Choroid plexus epithelial cell (primary cell): Measurements from ENCODE around the gene CYP39A1.

ENCODE experiments used
- DNase-seq: peaks from one replicate; pipeline ENCODE4 v3.0.0-alpha.2; 2010; ENCODE audit warnings: low read depth
- H3K4me3 ChIP-seq: 2 replicates; pipeline ENCODE4 v1.5.1; 2011; ENCODE audit warnings: low read depth, mild to moderate bottlenecking, control low read depth, low read length, moderate library complexity
- TF ChIP-seq, protein P1 (sequence below): conservative IDR thresholded peaks from 2 replicates; pipeline ENCODE4 v1.5.1; 2011; ENCODE audit warnings: low read depth, mild to moderate bottlenecking, control low read depth, inconsistent platforms, low read length, moderate library complexity

The CYP39A1 gene

DNA sequence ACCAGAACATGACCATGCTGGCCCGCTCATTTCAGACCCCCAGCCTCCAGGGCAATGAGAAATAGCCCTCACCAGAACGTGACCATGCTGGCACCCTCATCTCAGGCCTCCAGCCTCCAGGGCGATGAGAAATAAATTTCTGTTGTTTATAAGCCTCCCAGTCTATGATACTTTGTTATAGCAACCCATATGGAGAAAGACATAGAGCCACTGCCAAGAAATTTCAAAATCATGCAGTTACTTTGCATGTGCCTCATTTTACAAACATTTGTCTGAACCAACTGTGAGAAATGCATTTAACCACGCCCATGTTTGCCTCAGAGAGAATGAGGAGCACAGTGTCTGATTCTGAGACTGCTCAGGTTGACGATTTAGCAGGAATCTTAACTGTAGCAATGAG, 15.5 kb downstream of the CYP39A1 start:
- H3K4me3 ChIP-seq = no peak overlapping the region
- TF ChIP-seq, protein P1, sequence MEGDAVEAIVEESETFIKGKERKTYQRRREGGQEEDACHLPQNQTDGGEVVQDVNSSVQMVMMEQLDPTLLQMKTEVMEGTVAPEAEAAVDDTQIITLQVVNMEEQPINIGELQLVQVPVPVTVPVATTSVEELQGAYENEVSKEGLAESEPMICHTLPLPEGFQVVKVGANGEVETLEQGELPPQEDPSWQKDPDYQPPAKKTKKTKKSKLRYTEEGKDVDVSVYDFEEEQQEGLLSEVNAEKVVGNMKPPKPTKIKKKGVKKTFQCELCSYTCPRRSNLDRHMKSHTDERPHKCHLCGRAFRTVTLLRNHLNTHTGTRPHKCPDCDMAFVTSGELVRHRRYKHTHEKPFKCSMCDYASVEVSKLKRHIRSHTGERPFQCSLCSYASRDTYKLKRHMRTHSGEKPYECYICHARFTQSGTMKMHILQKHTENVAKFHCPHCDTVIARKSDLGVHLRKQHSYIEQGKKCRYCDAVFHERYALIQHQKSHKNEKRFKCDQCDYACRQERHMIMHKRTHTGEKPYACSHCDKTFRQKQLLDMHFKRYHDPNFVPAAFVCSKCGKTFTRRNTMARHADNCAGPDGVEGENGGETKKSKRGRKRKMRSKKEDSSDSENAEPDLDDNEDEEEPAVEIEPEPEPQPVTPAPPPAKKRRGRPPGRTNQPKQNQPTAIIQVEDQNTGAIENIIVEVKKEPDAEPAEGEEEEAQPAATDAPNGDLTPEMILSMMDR = no peak
- DNase-seq = peak; percentile 65

DNA sequence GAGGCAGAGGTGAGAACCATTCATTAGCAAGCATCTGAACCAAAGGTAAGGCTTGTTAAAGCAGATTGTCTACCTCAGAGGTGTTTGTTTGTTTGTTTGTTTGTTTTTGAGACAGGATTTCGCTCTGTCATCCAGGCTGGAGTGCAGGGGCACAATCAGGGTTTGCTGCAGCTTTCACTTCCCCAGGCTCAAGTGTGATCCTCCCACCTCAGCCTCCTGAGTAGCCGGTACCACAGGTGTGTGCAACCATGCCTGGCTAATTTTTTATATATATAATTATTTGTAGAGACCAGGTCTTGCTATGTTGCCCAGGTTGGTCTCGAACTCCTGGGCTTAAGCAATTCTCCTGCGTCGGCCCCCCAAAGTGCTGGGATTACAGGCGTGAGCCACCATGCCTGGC, 17.2 kb downstream of the CYP39A1 start:
- no peak for DNase-seq
- no peak overlapping the region for H3K4me3 ChIP-seq
- TF ChIP-seq, protein P1 = no peak

DNA sequence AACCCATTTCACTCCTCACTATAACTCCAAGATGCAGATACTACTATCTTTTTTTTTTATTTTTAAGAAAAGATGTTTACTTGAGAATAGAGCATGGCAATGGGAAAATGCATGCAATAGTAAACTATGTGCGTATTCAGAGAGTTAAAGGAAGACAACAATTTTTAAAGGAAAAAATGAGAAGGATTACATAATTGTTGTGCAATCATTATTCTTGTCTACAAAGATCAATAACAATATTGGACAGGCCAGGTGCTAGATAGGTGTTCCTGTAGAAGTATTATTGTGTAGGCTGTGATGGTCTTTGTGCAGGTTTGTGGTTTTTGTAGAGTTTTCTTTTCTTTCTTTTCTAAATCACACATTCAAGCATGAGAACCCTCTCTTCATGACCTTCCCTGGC, 20.6 kb downstream of the CYP39A1 start:
- TF ChIP-seq, protein P1 = no peak
- no peak overlapping the region for H3K4me3 ChIP-seq
- DNase-seq = no peak

DNA sequence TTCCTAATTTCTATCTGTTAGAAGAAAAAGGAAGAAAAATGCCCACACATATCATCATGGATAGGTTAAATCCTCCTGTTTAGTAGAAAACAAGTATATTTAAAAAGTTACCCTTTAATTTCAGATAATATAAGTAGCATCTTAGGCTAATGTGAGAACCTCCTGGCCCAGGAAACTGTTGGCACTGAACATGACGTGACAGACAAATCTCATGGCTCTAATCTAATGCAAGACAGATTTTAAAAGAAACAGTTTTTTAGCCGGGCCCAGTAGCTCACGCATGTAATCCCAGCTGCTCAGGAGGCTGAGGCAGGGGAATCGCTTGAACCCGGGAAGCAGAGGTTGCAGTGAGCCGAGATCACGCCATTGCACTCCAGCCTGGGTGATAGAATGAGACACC, 22.9 kb downstream of the CYP39A1 start:
- DNase-seq = no peak
- TF ChIP-seq, protein P1 = no peak
- no peak overlapping the region for H3K4me3 ChIP-seq

DNA sequence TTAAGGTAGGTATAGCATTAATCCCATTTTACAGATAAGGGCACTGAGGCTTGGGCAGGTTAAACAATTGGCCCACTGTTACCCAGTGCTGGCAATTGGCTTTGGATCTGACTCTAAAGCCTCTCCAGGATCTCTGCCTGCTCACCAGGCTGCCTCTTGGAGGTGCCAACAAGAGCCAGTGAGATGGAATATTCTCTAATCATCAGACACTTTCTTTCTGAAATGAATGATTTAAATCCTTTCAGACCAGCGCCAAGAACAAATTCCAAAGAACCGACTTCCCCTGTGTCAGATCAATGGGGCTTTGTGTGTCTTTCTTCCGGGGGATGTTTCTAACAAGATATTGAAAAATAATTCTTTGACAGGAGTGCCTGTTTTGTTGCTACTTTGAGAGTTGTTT, 23.6 kb downstream of the CYP39A1 start:
- TF ChIP-seq, protein P1 = no peak
- H3K4me3 ChIP-seq = no peak overlapping the region
- no peak for DNase-seq

DNA sequence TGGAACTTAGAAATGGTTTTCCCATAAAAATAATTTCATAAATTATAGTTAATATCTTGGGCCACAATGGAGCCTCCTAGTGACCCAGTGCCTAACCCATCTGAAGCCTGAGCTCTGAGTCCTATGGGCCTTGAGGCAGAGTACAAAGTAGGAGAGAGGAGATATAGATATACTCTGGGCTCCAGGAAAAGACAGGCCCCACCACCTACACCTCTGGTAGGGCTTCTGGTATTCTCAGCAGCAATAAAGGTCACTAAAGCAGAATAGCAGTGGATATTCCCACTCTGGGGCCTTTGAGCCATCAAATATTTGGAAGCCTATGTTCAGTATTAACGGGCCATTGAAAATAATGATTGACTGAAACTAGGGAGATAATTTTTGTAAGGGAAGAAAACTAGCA, 24.1 kb downstream of the CYP39A1 start:
- no peak overlapping the region for H3K4me3 ChIP-seq
- peak; percentile 4 for DNase-seq
- TF ChIP-seq, protein P1 = no peak

DNA sequence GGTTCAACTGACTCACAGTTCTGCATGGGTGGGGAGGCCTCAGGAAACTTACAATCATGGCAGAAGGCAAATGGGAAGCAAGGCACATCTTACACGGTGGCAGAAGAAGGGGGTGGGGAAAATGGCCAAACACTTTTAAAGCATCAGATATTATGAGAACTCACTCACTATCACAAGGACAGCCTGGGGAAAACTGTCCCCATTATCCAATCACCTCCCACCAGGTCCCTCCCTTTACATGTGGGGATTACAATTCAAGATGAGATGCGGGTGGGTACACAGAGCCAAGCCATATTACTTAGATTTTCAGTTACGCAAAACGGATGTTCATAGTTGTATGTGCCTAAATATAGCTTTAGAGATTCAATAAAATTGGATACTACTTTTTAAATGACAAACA, 25.6 kb downstream of the CYP39A1 start:
- no peak for DNase-seq
- H3K4me3 ChIP-seq = no peak overlapping the region
- TF ChIP-seq, protein P1 = no peak
